CD14-positive monocyte (primary cell): ENCODE measurements around the gene GPC2. TPM values are rescaled to one million over a fixed set of nuclear protein-coding genes. Genes with fewer than 3 reads are reported as not detected.
"Not testable (repeated sequence)": the region's sequence is repeated elsewhere in the genome, so short reads cannot be mapped to it uniquely, and the experiment has no call there.

ENCODE experiments used
- DNase-seq, 3 donors: peaks; one replicate each; pipeline ENCODE4 v3.0.0-alpha.2; 2011 to 2022
- H2AFZ ChIP-seq: 2 replicates; pipeline ENCODE4 v1.6.0; 2012; ENCODE audit warnings: mild to moderate bottlenecking, low read depth, low read length, inconsistent platforms; ENCODE audit not compliant: insufficient read depth, poor library complexity, severe bottlenecking
- H3K27ac ChIP-seq, 2 donors: 1 replicate in 1 of 2; 2 replicates in 1 of 2; pipeline ENCODE4 v1.5.1; 2012 to 2013; ENCODE audit warnings: low read length in 2 of 2, control low read depth in 1 of 2, inconsistent platforms in 1 of 2, low read depth in 1 of 2, mild to moderate bottlenecking in 1 of 2
- H3K27me3 ChIP-seq, 2 donors: one replicate each; pipeline versions ENCODE4 v1.6.0 to v1.6.1; 2011 to 2013; ENCODE audit warnings: low read length in 2 of 2; ENCODE audit not compliant: control insufficient read depth in 2 of 2, insufficient read depth in 2 of 2
- H3K36me3 ChIP-seq, 2 donors: replicated peaks in 1 of 2; 1 replicate in 1 of 2; 2 replicates in 1 of 2; pipeline versions ENCODE4 v1.5.1 to v1.6.1; 2012 to 2013; ENCODE audit warnings: low read length in 2 of 2, control low read depth in 1 of 2, inconsistent platforms in 1 of 2, mild to moderate bottlenecking in 1 of 2; ENCODE audit not compliant: insufficient read depth in 2 of 2, control insufficient read depth in 1 of 2
- H3K4me1 ChIP-seq, 2 donors: 1 replicate in 1 of 2; 2 replicates in 1 of 2; pipeline versions ENCODE4 v1.5.1 to v1.6.1; 2012 to 2013; ENCODE audit warnings: low read length in 2 of 2, control low read depth in 1 of 2, inconsistent platforms in 1 of 2, mild to moderate bottlenecking in 1 of 2, moderate library complexity in 1 of 2; ENCODE audit not compliant: insufficient read depth in 2 of 2, control insufficient read depth in 1 of 2
- H3K4me2 ChIP-seq: replicated peaks from 2 replicates; pipeline ENCODE3; 2012; ENCODE audit warnings: low read length, moderate library complexity, mild to moderate bottlenecking; ENCODE audit not compliant: poor library complexity, severe bottlenecking; ENCODE audit errors: extremely low read depth
- H3K4me3 ChIP-seq, 3 experiments: fragments of 200-600 bp in 1 of 3; sonication (generic) in 1 of 3; replicated peaks in 1 of 3; 1 replicate in 2 of 3; 2 replicates in 1 of 3; pipeline ENCODE4 v1.5.1; 2011 to 2013; ENCODE audit warnings: low read length in 3 of 3, mild to moderate bottlenecking in 3 of 3, control low read depth in 2 of 3, low read depth in 2 of 3, inconsistent platforms in 1 of 3, moderate library complexity in 1 of 3
- H3K79me2 ChIP-seq: 2 replicates; pipeline ENCODE4 v1.6.0; 2012; ENCODE audit warnings: mild to moderate bottlenecking, control low read depth, inconsistent platforms, low read length, moderate library complexity; ENCODE audit not compliant: insufficient read depth
- H3K9ac ChIP-seq: 2 replicates; pipeline ENCODE4 v1.6.0; 2017; ENCODE audit warnings: low read length, mild to moderate bottlenecking; ENCODE audit not compliant: insufficient read depth, poor library complexity, severe bottlenecking
- H3K9me3 ChIP-seq, 2 donors: replicated peaks in 1 of 2; 1 replicate in 1 of 2; 2 replicates in 1 of 2; pipeline versions ENCODE4 v1.5.1 to v1.6.1; 2012 to 2013; ENCODE audit warnings: low read length in 2 of 2, control low read depth in 1 of 2; ENCODE audit not compliant: control insufficient read depth in 1 of 2, insufficient read depth in 1 of 2
- H4K20me1 ChIP-seq: 2 replicates; pipeline ENCODE4 v1.6.0; 2012; ENCODE audit warnings: mild to moderate bottlenecking, low read length, control low read depth, moderate library complexity; ENCODE audit not compliant: insufficient read depth
- H3K27ac Mint-ChIP-seq, 7 donors: one replicate each; pipeline ENCODE4 v1.8.0; 2020; ENCODE audit warnings: mild to moderate bottlenecking in 7 of 7, mixed read lengths in 7 of 7, moderate library complexity in 6 of 7, inconsistent platforms in 2 of 7
- H3K27me3 Mint-ChIP-seq, 3 donors: one replicate each; pipeline ENCODE4 v1.8.0; 2021 to 2022; ENCODE audit warnings: low read depth in 3 of 3, mild to moderate bottlenecking in 3 of 3, mixed read lengths in 3 of 3, moderate library complexity in 3 of 3, inconsistent platforms in 1 of 3
- H3K36me3 Mint-ChIP-seq, 2 donors: one replicate each; pipeline ENCODE4 v1.8.0; 2020; ENCODE audit warnings: mixed read lengths in 2 of 2, inconsistent platforms in 1 of 2, mild to moderate bottlenecking in 1 of 2
- H3K4me1 Mint-ChIP-seq: one replicate; pipeline ENCODE4 v1.8.0; 2020; ENCODE audit warnings: mild to moderate bottlenecking, mixed read lengths
- H3K4me3 Mint-ChIP-seq, 2 donors: one replicate each; pipeline ENCODE4 v1.8.0; 2020; ENCODE audit warnings: mild to moderate bottlenecking in 2 of 2, mixed read lengths in 2 of 2, moderate library complexity in 1 of 2
- H3K9me3 Mint-ChIP-seq, 7 donors: one replicate each; pipeline ENCODE4 v1.8.0; 2020 to 2022; ENCODE audit warnings: mixed read lengths in 7 of 7, mild to moderate bottlenecking in 6 of 7, moderate library complexity in 6 of 7, inconsistent platforms in 2 of 7
- CTCF ChIP-seq: fragments of 200-600 bp; IDR thresholded peaks from one replicate; pipeline ENCODE4 v1.8.0; 2022; ENCODE audit warnings: antibody characterized with exemption, mild to moderate bottlenecking
- WGBS: methylation state at CpG from one replicate; pipeline ENCODE4 v1.1.5; 2013; ENCODE audit warnings: missing lambda C conversion rate; ENCODE audit not compliant: insufficient coverage; 5-methylcytosine and 5-hydroxymethylcytosine counted together
- intact Hi-C, 2 donors: fragments of 100-400 bp; cut with micrococcal nuclease; formaldehyde crosslinking; loops; one replicate each; pipeline versions ENCODE4 v1.15.0 to v1.15.1; 2023
- polyA plus RNA-seq, 3 donors: library from polyadenylated mRNA; depleted of rRNA in 1 of 3; unstranded in 2 of 3; stranded (reverse) in 1 of 3; fragments of 300-500 nt in 2 of 3; fragments of >200 nt in 1 of 3; fragmentation: Illumina TruSeq in 2 of 3; gene quantifications; 1 replicate in 2 of 3; 2 replicates in 1 of 3; pipeline ENCODE4 v1.2.3, GENCODE V29; 2012 to 2021

Gene GPC2
- polyA plus RNA-seq, 3 donors, result 0.91 TPM; not detected in 2

GRCh38 chr7:100198266-100198665 lies 21.1 kb upstream of the GPC2 start:
- 100% methylated on average over 1 of the region's 10 CpGs for WGBS
- H3K27me3 ChIP-seq, result no peaks in the 10 kb centered on the region
- Mint-ChIP-seq H3K27ac (no peak overlapping the region), H3K36me3 (no peaks in the 10 kb centered on the region), H3K4me3 (no peak overlapping the region), H3K27me3 (peaks cover 1 to 7% (median 7%) of the 10 kb centered on the region in 3 donors), H3K9me3 (no peaks in the 10 kb centered on the region), H3K4me1 (peaks cover 8% of the 10 kb centered on the region)
- peaks cover 9 to 11% of the 10 kb centered on the region in 2 donors for H3K4me1 ChIP-seq
- H3K27ac ChIP-seq, result no peak overlapping the region
- H3K4me2 ChIP-seq, result no peak overlapping the region
- H3K79me2 ChIP-seq, result no peaks in the 10 kb centered on the region
- H3K9ac ChIP-seq, result no peak overlapping the region
- no peak overlapping the region for H3K4me3 ChIP-seq
- TF ChIP-seq CTCF, result no peak
- H3K9me3 ChIP-seq, result no peaks in the 10 kb centered on the region
- no peaks in the 10 kb centered on the region for H3K36me3 ChIP-seq
- no peak overlapping the region for H2AFZ ChIP-seq
- H4K20me1 ChIP-seq, result no peaks in the 10 kb centered on the region
- no peak for DNase-seq
- intact Hi-C loops, result no loop called here

GRCh38 chr7:100195901-100196322 lies 18.7 kb upstream of the GPC2 start:
- H4K20me1 ChIP-seq, H2AFZ ChIP-seq, H3K9me3 ChIP-seq, intact Hi-C loops, H3K27me3 Mint-ChIP-seq, H3K4me2 ChIP-seq, H3K36me3 Mint-ChIP-seq, H3K36me3 ChIP-seq, H3K4me3 ChIP-seq, H3K9me3 Mint-ChIP-seq, H3K9ac ChIP-seq, H3K27ac ChIP-seq, H3K79me2 ChIP-seq, H3K4me3 Mint-ChIP-seq, DNase-seq, H3K27me3 ChIP-seq: not testable (repeated sequence)
- H3K4me1 Mint-ChIP-seq, result peaks cover 24% of the 10 kb centered on the region
- no CpG with 5 or more reads among the region's 6 CpGs for WGBS
- peak overlapping the region in 1 of 7 donors; percentile 57 for H3K27ac Mint-ChIP-seq
- H3K4me1 ChIP-seq, result peaks cover 24% of the 10 kb centered on the region in 2 donors
